GM21717 (cell line): ENCODE measurements around the gene GADL1.
A peak's percentile ranks its signal among the peaks of the same experiment; 100 is the strongest.

Source experiments
- ATAC-seq: cut with Tn5 transposase; IDR thresholded peaks from one replicate; pipeline ENCODE4 v1.9.1; 2021; ENCODE audit warnings: mild to moderate bottlenecking, moderate library complexity; ENCODE audit not compliant: unreplicated experiment

The GADL1 gene

DNA sequence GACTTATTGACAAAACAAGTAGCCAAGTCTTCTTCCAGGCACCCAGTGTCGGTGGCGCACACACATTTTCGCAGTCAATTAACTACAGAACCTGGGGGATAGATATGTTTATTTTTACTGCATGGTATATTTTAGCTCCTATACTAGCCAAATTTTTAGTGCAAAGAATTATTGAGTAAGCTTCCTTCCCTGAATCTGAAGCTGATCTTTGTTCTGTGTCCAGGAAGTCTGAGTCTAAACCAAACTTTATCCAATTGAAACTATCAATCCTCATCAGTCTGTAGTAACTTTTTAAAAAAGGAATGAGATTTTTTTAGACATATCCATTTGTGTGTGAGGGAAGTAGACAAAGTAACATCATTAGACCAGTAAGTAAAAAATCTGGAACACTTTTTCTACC is 133.1 kb downstream of the GADL1 start:
- no peak for ATAC-seq

DNA sequence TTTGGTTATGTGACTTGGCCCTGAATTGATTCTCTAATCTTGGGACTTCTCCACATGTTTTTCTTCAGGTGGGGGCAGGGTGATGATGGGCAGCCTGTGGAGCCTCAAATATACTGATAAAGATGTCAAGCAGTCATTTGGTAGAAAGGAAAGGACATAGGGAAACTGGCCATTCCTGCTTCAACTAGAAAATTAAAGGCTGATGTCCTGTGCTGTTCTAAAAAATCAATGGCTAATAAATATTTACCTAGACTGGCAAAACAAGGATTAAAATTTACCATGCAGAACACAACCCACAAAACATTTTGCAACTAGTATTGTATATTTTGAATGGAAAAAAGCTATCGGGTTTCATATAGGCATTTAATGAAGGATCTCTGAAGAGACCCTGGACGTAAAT is 133.7 kb downstream of the GADL1 start:
- ATAC-seq = no peak

GRCh38 chr3:30760040-30760695 is 134.3 kb downstream of the GADL1 start:
- no peak for ATAC-seq

- ATAC-seq = no peak
Measured at GRCh38 chr3:30756218-30756617, 138.2 kb downstream of the GADL1 start.

GRCh38 chr3:30754426-30754825 is 140.0 kb downstream of the GADL1 start:
- no peak for ATAC-seq

DNA sequence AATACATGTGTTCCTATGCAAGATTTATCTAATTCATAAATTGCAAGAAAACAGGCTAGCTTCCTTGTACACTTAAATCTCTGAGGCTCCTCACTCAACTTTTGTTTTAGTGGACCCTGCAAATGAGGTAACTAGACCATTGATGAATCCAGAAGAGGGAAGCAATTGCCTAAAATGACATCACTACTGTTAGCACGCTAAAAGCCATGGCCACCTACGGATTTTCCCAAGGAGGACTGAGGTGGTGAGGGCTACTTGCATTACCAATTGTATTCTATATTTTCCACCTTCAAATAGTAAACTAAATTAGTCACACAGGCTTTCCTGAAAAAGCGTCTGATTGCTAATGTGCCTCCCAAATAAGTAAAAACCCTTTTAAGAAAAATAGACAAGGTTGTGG is 140.7 kb downstream of the GADL1 start:
- ATAC-seq = no peak

DNA sequence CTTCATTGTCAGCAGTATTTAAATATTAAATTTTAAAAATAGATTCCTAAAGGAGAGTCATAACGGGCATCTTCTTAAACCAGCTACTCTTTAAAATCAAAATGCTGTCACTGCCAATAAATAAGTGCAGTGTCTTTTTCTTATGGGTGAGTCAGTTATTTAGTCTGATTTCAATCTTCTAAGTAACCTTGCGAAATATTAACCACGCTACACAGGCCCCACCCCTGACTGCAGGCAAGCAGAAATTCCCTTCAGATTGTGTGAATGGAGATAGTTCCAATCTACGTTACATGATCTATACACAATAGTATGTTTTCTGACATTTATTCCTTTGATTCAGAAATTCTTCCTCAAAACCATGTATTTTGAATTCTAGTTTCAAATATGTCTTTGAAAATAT is 141.5 kb downstream of the GADL1 start:
- ATAC-seq = no peak

DNA sequence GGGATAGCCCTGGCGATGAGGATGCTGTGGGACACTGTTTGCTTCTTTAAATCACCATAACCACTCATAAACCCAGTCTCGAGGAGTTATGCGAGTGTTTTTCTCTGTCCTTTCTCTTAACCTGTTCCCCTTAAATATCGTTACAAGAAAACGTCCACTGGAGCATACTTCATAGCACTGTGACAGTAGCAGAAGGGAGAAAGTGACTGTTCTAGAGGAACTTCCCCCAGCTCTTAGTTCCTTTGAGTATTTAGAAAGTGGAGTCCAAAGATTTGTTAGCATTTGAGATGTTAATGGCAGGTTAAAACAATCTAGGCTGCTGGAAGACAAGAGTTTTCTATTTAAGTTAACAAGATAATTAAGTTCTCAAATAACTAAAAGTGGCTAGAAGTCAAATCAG is 142.0 kb downstream of the GADL1 start:
- no peak for ATAC-seq

GRCh38 chr3:30751610-30752299 is 142.7 kb downstream of the GADL1 start:
- peak; percentile 76 for ATAC-seq

GRCh38 chr3:30750967-30751366 is 143.5 kb downstream of the GADL1 start:
- ATAC-seq = no peak

GRCh38 chr3:30749230-30749629 is 145.2 kb downstream of the GADL1 start:
- ATAC-seq = no peak

DNA sequence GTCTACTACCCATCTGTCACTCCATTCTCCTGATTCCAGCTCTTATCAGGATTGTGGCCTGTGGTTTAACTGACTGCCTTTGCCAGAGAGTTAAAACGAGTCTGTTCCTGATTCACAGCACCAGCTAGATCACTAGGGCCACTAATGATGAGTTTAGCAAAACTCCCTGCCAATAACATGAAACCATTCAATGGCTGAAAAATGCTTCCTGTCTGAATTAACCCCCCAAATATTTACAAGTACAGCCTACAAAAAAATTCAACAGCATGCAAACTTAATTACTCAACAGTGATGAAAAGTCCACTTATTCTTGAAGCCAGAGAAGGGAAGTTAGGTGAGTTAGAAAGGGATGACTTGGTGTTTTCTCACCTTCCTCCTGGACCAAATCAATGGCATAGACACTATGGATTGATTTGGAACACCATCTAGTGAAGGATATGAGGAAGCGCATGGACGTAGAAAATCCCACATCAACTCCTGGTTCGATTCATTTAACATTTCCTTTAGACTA is 146.6 kb downstream of the GADL1 start:
- ATAC-seq = no peak

GRCh38 chr3:30743641-30744317 is 150.7 kb downstream of the GADL1 start:
- ATAC-seq = no peak

GRCh38 chr3:30742796-30743619 is 151.5 kb downstream of the GADL1 start:
- ATAC-seq = no peak

DNA sequence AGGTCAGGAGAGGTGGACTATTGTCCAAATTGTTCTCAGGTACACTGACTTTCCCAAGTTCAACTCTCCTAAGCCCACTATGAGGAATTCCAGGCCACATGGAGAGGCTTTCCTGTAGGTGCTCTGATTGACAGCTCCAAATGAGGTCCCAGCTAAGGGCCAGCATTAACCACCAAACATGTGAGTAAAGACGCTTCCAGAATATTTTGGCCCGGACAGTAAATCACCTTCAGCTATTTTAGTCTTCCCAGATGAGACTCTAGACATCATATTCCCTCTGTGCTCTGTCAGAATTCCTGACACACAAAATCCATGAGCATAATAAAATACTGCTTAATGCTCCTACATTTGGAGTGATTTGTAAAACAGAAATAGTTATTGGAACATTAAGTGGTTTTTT is 152.6 kb downstream of the GADL1 start:
- no peak for ATAC-seq

GRCh38 chr3:30738605-30739004 is 155.9 kb downstream of the GADL1 start:
- no peak for ATAC-seq

DNA sequence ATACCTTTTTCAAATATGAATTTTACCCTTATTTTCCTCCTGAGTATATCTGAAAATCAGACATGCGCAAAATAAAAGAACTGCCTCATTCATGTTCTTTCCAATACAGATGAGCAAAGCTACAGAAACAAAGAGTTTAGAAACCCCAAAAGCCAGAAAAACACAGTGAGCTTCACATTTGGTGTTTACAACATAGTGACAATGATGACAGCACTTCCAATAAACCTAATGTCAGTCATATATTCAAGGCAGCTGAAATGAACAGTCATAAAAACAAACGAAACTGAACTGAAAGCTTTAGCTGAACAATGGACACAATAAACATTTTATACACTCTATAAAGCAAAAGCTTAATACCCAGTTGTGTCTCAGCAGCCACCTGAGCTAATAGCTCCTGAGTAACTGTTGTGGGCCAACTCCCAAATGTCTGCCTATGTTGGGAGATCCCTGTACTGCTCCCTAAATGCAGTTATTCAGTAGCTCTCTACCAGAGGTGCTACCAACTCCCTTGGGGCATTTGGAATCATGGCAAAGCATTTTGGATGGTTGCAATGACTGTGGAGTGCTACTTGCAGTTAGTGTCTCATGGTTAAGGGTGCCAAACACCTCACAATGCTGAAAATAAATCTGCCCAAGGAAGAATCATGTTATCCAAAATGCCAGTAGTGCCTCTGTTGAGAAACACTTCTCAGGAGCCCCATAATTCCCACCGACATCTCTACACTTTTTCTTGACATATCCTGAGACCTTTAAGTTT is 156.5 kb downstream of the GADL1 start:
- no peak for ATAC-seq

GRCh38 chr3:30733696-30734095 is 160.8 kb downstream of the GADL1 start:
- no peak for ATAC-seq

DNA sequence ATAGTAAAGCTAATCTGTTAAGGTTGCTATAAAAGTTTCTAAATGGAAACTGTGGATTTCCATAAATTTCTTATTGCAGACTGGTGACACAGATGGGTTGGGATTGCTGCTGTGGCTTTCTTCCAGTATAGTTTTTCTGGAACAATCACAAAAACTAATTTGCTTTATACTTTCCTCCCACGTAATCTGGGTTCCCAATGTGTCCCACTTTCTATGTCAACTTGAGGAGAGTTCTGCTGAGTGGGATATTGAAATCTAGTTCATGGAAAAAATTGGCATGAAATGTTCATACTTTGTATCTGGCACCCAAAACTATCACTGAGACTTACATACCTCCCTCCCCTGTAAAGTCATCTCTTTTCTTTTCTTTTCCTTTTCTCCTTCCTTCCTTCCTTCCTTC is 161.3 kb downstream of the GADL1 start:
- ATAC-seq = no peak

- ATAC-seq = no peak
Measured at GRCh38 chr3:30730967-30731366, 163.5 kb downstream of the GADL1 start.
